SK-N-SH (cell line): Measurements from ENCODE around the gene SPI1.

Experiments
- EP300 ChIP-seq, 2 experiments: IDR thresholded peaks; 2 replicates each; pipeline versions ENCODE4 v1.4.0 to v1.6.1; 2012; ENCODE audit warnings: borderline replicate concordance in 1 of 2, low read depth in 1 of 2, low read length in 1 of 2
- EZH2phosphoT487 ChIP-seq: fragments of 200-600 bp; sonication (generic); IDR thresholded peaks from 2 replicates; pipeline ENCODE4 v1.6.1; 2017; ENCODE audit warnings: low read depth, mixed run types, mild to moderate bottlenecking, antibody characterized with exemption, moderate library complexity, borderline replicate concordance
- GABPA ChIP-seq: IDR thresholded peaks from 2 replicates; pipeline ENCODE4 v1.4.0; 2012; ENCODE audit warnings: low read depth, mild to moderate bottlenecking
- GATA2 ChIP-seq: sonication (generic); formaldehyde crosslinking; IDR thresholded peaks from 2 replicates; pipeline ENCODE4 v1.5.0; 2020; ENCODE audit warnings: mild to moderate bottlenecking, missing genetic modification reagents
- JUND ChIP-seq: IDR thresholded peaks from 2 replicates; pipeline ENCODE4 v1.4.0; 2012
- MXI1 ChIP-seq: IDR thresholded peaks from 2 replicates; pipeline ENCODE4 v1.6.1; 2012; ENCODE audit warnings: mild to moderate bottlenecking, low read depth, low read length, improper control_type of control experiment
- RAD21 ChIP-seq: IDR thresholded peaks from 2 replicates; pipeline ENCODE4 v1.6.1; 2012; ENCODE audit warnings: mild to moderate bottlenecking, low read length
- TCF12 ChIP-seq: IDR thresholded peaks from 2 replicates; pipeline ENCODE4 v1.4.0; 2012
- YY1 ChIP-seq: IDR thresholded peaks from 2 replicates; pipeline ENCODE4 v1.4.0; 2012; ENCODE audit warnings: low read depth, mild to moderate bottlenecking
- TF ChIP-seq, protein P1 (sequence below): IDR thresholded peaks from 2 replicates; pipeline ENCODE4 v1.6.1; 2012; ENCODE audit warnings: mild to moderate bottlenecking, low read depth, low read length, moderate library complexity
- TF ChIP-seq, protein P2 (sequence below): fragments of 200-600 bp; sonication (generic); IDR thresholded peaks from 2 replicates; pipeline ENCODE4 v1.6.1; 2017; ENCODE audit warnings: antibody characterized with exemption, mild to moderate bottlenecking, moderate library complexity
- TF ChIP-seq, protein P3 (sequence below): IDR thresholded peaks from 2 replicates; pipeline ENCODE4 v1.4.0; 2012; ENCODE audit warnings: low read depth
- TF ChIP-seq, protein P4 (sequence below): IDR thresholded peaks from 2 replicates; pipeline ENCODE4 v1.4.0; 2012; ENCODE audit warnings: low read depth, borderline replicate concordance

DNA sequence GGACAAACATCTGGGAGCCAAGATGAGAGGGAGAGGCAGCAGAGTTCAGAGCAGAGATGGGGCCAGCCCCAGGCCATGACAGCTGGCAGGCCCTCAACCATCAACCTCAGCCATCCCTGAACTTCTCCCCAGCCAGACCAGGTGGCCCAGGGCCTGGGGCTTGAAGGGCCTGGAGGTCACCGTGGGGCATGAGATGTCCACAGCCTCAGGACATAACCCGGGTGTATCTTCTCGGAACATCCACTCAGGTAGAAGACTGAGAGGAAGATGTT lies 17.6 kb upstream of the SPI1 start:
- TF ChIP-seq EP300 (IDR thresholded peaks at IDR 0.05; ENCODE audit: borderline replicate concordance in 1 of 2, low read depth in 1 of 2, low read length in 1 of 2): no peak
- no peak for TF ChIP-seq RAD21
- TF ChIP-seq, protein P1, sequence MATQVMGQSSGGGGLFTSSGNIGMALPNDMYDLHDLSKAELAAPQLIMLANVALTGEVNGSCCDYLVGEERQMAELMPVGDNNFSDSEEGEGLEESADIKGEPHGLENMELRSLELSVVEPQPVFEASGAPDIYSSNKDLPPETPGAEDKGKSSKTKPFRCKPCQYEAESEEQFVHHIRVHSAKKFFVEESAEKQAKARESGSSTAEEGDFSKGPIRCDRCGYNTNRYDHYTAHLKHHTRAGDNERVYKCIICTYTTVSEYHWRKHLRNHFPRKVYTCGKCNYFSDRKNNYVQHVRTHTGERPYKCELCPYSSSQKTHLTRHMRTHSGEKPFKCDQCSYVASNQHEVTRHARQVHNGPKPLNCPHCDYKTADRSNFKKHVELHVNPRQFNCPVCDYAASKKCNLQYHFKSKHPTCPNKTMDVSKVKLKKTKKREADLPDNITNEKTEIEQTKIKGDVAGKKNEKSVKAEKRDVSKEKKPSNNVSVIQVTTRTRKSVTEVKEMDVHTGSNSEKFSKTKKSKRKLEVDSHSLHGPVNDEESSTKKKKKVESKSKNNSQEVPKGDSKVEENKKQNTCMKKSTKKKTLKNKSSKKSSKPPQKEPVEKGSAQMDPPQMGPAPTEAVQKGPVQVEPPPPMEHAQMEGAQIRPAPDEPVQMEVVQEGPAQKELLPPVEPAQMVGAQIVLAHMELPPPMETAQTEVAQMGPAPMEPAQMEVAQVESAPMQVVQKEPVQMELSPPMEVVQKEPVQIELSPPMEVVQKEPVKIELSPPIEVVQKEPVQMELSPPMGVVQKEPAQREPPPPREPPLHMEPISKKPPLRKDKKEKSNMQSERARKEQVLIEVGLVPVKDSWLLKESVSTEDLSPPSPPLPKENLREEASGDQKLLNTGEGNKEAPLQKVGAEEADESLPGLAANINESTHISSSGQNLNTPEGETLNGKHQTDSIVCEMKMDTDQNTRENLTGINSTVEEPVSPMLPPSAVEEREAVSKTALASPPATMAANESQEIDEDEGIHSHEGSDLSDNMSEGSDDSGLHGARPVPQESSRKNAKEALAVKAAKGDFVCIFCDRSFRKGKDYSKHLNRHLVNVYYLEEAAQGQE: no peak
- TF ChIP-seq, protein P2, sequence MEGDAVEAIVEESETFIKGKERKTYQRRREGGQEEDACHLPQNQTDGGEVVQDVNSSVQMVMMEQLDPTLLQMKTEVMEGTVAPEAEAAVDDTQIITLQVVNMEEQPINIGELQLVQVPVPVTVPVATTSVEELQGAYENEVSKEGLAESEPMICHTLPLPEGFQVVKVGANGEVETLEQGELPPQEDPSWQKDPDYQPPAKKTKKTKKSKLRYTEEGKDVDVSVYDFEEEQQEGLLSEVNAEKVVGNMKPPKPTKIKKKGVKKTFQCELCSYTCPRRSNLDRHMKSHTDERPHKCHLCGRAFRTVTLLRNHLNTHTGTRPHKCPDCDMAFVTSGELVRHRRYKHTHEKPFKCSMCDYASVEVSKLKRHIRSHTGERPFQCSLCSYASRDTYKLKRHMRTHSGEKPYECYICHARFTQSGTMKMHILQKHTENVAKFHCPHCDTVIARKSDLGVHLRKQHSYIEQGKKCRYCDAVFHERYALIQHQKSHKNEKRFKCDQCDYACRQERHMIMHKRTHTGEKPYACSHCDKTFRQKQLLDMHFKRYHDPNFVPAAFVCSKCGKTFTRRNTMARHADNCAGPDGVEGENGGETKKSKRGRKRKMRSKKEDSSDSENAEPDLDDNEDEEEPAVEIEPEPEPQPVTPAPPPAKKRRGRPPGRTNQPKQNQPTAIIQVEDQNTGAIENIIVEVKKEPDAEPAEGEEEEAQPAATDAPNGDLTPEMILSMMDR: no peak
- TF ChIP-seq, protein P3, sequence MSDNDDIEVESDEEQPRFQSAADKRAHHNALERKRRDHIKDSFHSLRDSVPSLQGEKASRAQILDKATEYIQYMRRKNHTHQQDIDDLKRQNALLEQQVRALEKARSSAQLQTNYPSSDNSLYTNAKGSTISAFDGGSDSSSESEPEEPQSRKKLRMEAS: no peak
- TF ChIP-seq GABPA: no peak
- TF ChIP-seq TCF12: no peak
- no peak for TF ChIP-seq MXI1
- TF ChIP-seq GATA2 (CRISPR knock-in tag): no peak
- TF ChIP-seq EZH2phosphoT487: no peak
- no peak for TF ChIP-seq YY1
- no peak for TF ChIP-seq JUND
- TF ChIP-seq, protein P4, sequence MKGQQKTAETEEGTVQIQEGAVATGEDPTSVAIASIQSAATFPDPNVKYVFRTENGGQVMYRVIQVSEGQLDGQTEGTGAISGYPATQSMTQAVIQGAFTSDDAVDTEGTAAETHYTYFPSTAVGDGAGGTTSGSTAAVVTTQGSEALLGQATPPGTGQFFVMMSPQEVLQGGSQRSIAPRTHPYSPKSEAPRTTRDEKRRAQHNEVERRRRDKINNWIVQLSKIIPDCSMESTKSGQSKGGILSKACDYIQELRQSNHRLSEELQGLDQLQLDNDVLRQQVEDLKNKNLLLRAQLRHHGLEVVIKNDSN: no peak
